CD14-positive monocyte (primary cell): ENCODE measurements around the gene VAMP3. TPM values are rescaled to one million over a fixed set of nuclear protein-coding genes. Genes with fewer than 3 reads are reported as not detected.

Experiments
- DNase-seq, 3 donors: peaks; one replicate each; pipeline ENCODE4 v3.0.0-alpha.2; 2011 to 2022
- H2AFZ ChIP-seq: 2 replicates; pipeline ENCODE4 v1.6.0; 2012; ENCODE audit warnings: mild to moderate bottlenecking, low read depth, low read length, inconsistent platforms; ENCODE audit not compliant: insufficient read depth, poor library complexity, severe bottlenecking
- H3K27ac ChIP-seq, 2 donors: 1 replicate in 1 of 2; 2 replicates in 1 of 2; pipeline ENCODE4 v1.5.1; 2012 to 2013; ENCODE audit warnings: low read length in 2 of 2, control low read depth in 1 of 2, inconsistent platforms in 1 of 2, low read depth in 1 of 2, mild to moderate bottlenecking in 1 of 2
- H3K27me3 ChIP-seq, 2 donors: one replicate each; pipeline versions ENCODE4 v1.6.0 to v1.6.1; 2011 to 2013; ENCODE audit warnings: low read length in 2 of 2; ENCODE audit not compliant: control insufficient read depth in 2 of 2, insufficient read depth in 2 of 2
- H3K36me3 ChIP-seq, 2 donors: replicated peaks in 1 of 2; 1 replicate in 1 of 2; 2 replicates in 1 of 2; pipeline versions ENCODE4 v1.5.1 to v1.6.1; 2012 to 2013; ENCODE audit warnings: low read length in 2 of 2, control low read depth in 1 of 2, inconsistent platforms in 1 of 2, mild to moderate bottlenecking in 1 of 2; ENCODE audit not compliant: insufficient read depth in 2 of 2, control insufficient read depth in 1 of 2
- H3K4me1 ChIP-seq, 2 donors: 1 replicate in 1 of 2; 2 replicates in 1 of 2; pipeline versions ENCODE4 v1.5.1 to v1.6.1; 2012 to 2013; ENCODE audit warnings: low read length in 2 of 2, control low read depth in 1 of 2, inconsistent platforms in 1 of 2, mild to moderate bottlenecking in 1 of 2, moderate library complexity in 1 of 2; ENCODE audit not compliant: insufficient read depth in 2 of 2, control insufficient read depth in 1 of 2
- H3K4me2 ChIP-seq: replicated peaks from 2 replicates; pipeline ENCODE3; 2012; ENCODE audit warnings: low read length, moderate library complexity, mild to moderate bottlenecking; ENCODE audit not compliant: poor library complexity, severe bottlenecking; ENCODE audit errors: extremely low read depth
- H3K4me3 ChIP-seq, 3 experiments: fragments of 200-600 bp in 1 of 3; sonication (generic) in 1 of 3; replicated peaks in 1 of 3; 1 replicate in 2 of 3; 2 replicates in 1 of 3; pipeline ENCODE4 v1.5.1; 2011 to 2013; ENCODE audit warnings: low read length in 3 of 3, mild to moderate bottlenecking in 3 of 3, control low read depth in 2 of 3, low read depth in 2 of 3, inconsistent platforms in 1 of 3, moderate library complexity in 1 of 3
- H3K79me2 ChIP-seq: 2 replicates; pipeline ENCODE4 v1.6.0; 2012; ENCODE audit warnings: mild to moderate bottlenecking, control low read depth, inconsistent platforms, low read length, moderate library complexity; ENCODE audit not compliant: insufficient read depth
- H3K9ac ChIP-seq: 2 replicates; pipeline ENCODE4 v1.6.0; 2017; ENCODE audit warnings: low read length, mild to moderate bottlenecking; ENCODE audit not compliant: insufficient read depth, poor library complexity, severe bottlenecking
- H3K9me3 ChIP-seq, 2 donors: replicated peaks in 1 of 2; 1 replicate in 1 of 2; 2 replicates in 1 of 2; pipeline versions ENCODE4 v1.5.1 to v1.6.1; 2012 to 2013; ENCODE audit warnings: low read length in 2 of 2, control low read depth in 1 of 2; ENCODE audit not compliant: control insufficient read depth in 1 of 2, insufficient read depth in 1 of 2
- H4K20me1 ChIP-seq: 2 replicates; pipeline ENCODE4 v1.6.0; 2012; ENCODE audit warnings: mild to moderate bottlenecking, low read length, control low read depth, moderate library complexity; ENCODE audit not compliant: insufficient read depth
- H3K27ac Mint-ChIP-seq, 7 donors: one replicate each; pipeline ENCODE4 v1.8.0; 2020; ENCODE audit warnings: mild to moderate bottlenecking in 7 of 7, mixed read lengths in 7 of 7, moderate library complexity in 6 of 7, inconsistent platforms in 2 of 7
- H3K27me3 Mint-ChIP-seq, 3 donors: one replicate each; pipeline ENCODE4 v1.8.0; 2021 to 2022; ENCODE audit warnings: low read depth in 3 of 3, mild to moderate bottlenecking in 3 of 3, mixed read lengths in 3 of 3, moderate library complexity in 3 of 3, inconsistent platforms in 1 of 3
- H3K36me3 Mint-ChIP-seq, 2 donors: one replicate each; pipeline ENCODE4 v1.8.0; 2020; ENCODE audit warnings: mixed read lengths in 2 of 2, inconsistent platforms in 1 of 2, mild to moderate bottlenecking in 1 of 2
- H3K4me1 Mint-ChIP-seq: one replicate; pipeline ENCODE4 v1.8.0; 2020; ENCODE audit warnings: mild to moderate bottlenecking, mixed read lengths
- H3K4me3 Mint-ChIP-seq, 2 donors: one replicate each; pipeline ENCODE4 v1.8.0; 2020; ENCODE audit warnings: mild to moderate bottlenecking in 2 of 2, mixed read lengths in 2 of 2, moderate library complexity in 1 of 2
- H3K9me3 Mint-ChIP-seq, 7 donors: one replicate each; pipeline ENCODE4 v1.8.0; 2020 to 2022; ENCODE audit warnings: mixed read lengths in 7 of 7, mild to moderate bottlenecking in 6 of 7, moderate library complexity in 6 of 7, inconsistent platforms in 2 of 7
- WGBS: methylation state at CpG from one replicate; pipeline ENCODE4 v1.1.5; 2013; ENCODE audit warnings: missing lambda C conversion rate; ENCODE audit not compliant: insufficient coverage; 5-methylcytosine and 5-hydroxymethylcytosine counted together
- intact Hi-C, 2 donors: fragments of 100-400 bp; cut with micrococcal nuclease; formaldehyde crosslinking; loops; one replicate each; pipeline versions ENCODE4 v1.15.0 to v1.15.1; 2023
- polyA plus RNA-seq, 3 donors: library from polyadenylated mRNA; depleted of rRNA in 1 of 3; unstranded in 2 of 3; stranded (reverse) in 1 of 3; fragments of 300-500 nt in 2 of 3; fragments of >200 nt in 1 of 3; fragmentation: Illumina TruSeq in 2 of 3; gene quantifications; 1 replicate in 2 of 3; 2 replicates in 1 of 3; pipeline ENCODE4 v1.2.3, GENCODE V29; 2012 to 2021
- TF ChIP-seq, protein P1 (sequence below): fragments of 200-600 bp; IDR thresholded peaks from one replicate; pipeline ENCODE4 v1.8.0; 2022; ENCODE audit warnings: antibody characterized with exemption, mild to moderate bottlenecking

The VAMP3 gene
- polyA plus RNA-seq, 3 donors, result 106 to 149 (median 138) TPM

DNA sequence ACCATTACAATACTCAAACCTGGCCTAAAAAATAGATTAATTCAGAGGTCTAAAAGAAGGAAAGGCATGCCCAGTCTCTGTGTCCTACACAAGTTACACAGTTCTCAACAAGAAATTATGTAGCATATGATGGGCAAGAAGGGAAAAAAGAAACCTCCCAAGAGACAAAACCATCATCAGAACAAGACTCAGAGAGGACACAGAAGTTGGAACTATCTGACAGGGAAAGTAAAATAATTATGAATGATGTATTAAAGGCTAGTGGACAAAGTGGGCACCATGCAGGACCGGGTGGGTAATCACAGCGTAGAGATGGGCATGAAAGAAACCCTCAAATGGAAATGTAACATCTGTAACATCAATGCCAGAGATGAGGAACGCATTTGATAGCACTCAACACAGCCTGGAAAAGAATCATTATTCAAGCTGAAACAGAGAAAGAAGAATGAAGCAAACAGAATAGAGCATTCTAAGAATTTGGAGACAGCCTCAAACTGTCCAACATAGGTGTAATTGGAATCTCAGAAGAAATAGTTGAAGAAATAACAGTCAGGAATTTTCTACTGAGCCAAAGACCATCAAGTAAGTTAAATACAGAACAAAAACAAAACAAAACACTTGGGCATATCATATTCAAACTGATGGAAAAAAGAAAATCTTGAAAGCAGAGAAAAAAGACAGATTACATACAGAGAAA is 42.7 kb downstream of the VAMP3 start:
- Histone ChIP-seq H3K79me2 (no peaks in the 10 kb centered on the region), H2AFZ (no peak overlapping the region), H3K4me2 (no peak overlapping the region), H3K36me3 (no peaks in the 10 kb centered on the region), H4K20me1 (no peaks in the 10 kb centered on the region), H3K27ac (no peak overlapping the region), H3K4me1 (no peaks in the 10 kb centered on the region), H3K4me3 (no peak overlapping the region), H3K27me3 (no peaks in the 10 kb centered on the region), H3K9ac (no peak overlapping the region), H3K9me3 (peaks cover 8 to 12% of the 10 kb centered on the region in 2 donors)
- Mint-ChIP-seq H3K27ac (no peak overlapping the region), H3K9me3 (peaks cover 13 to 23% (median 15%) of the 10 kb centered on the region in 7 donors), H3K27me3 (peaks cover 0 to 1% (median 0%) of the 10 kb centered on the region in 3 donors), H3K4me3 (no peak overlapping the region), H3K36me3 (peaks cover 5 to 26% of the 10 kb centered on the region in 2 donors), H3K4me1 (peaks cover 6% of the 10 kb centered on the region)
- intact Hi-C loops, result no loop called here
- DNase-seq, result no peak
- TF ChIP-seq, protein P1, sequence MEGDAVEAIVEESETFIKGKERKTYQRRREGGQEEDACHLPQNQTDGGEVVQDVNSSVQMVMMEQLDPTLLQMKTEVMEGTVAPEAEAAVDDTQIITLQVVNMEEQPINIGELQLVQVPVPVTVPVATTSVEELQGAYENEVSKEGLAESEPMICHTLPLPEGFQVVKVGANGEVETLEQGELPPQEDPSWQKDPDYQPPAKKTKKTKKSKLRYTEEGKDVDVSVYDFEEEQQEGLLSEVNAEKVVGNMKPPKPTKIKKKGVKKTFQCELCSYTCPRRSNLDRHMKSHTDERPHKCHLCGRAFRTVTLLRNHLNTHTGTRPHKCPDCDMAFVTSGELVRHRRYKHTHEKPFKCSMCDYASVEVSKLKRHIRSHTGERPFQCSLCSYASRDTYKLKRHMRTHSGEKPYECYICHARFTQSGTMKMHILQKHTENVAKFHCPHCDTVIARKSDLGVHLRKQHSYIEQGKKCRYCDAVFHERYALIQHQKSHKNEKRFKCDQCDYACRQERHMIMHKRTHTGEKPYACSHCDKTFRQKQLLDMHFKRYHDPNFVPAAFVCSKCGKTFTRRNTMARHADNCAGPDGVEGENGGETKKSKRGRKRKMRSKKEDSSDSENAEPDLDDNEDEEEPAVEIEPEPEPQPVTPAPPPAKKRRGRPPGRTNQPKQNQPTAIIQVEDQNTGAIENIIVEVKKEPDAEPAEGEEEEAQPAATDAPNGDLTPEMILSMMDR, result no peak
- no CpG with 5 or more reads among the region's 3 CpGs for WGBS

DNA sequence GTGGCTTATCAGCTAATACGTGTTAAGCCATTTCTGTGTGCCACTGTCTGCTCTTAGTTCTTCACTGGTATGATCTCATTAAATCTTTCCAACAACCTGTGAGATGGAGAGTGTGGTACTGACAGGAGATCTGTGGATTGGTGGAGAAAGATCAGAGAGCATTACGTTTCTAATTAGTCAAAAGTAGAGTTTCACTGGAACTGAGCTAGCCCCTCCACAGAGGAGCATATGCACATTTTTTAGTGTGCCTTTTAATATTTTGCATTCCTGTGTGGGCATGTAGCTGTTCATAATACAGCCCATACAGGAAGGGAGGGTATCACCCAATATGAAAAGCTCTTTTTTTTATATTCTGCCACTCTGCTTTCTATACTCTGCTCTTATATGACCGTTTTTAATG is 50.2 kb downstream of the VAMP3 start:
- Histone ChIP-seq H3K4me1 (no peaks in the 10 kb centered on the region), H3K4me3 (no peak overlapping the region), H2AFZ (no peak overlapping the region), H3K4me2 (no peak overlapping the region), H3K36me3 (no peaks in the 10 kb centered on the region), H4K20me1 (no peaks in the 10 kb centered on the region), H3K79me2 (no peaks in the 10 kb centered on the region), H3K27me3 (no peaks in the 10 kb centered on the region), H3K27ac (no peak overlapping the region), H3K9me3 (no peaks in the 10 kb centered on the region), H3K9ac (no peak overlapping the region)
- Mint-ChIP-seq H3K4me1 (peaks cover 2% of the 10 kb centered on the region), H3K27me3 (peaks cover 0 to 4% (median 1%) of the 10 kb centered on the region in 3 donors), H3K36me3 (peaks cover 3 to 6% of the 10 kb centered on the region in 2 donors), H3K27ac (no peak overlapping the region), H3K9me3 (peaks cover 0 to 3% (median 0%) of the 10 kb centered on the region in 7 donors), H3K4me3 (no peak overlapping the region)
- no peak for DNase-seq
- intact Hi-C loops, result no loop called here
- TF ChIP-seq, protein P1, result no peak
- WGBS, result no CpG with 5 or more reads among the region's 3 CpGs
